Measurements from ENCODE around the gene ZNF480.

- TF ChIP-seq POLR2A (IDR thresholded peaks at IDR 0.05) = no peak
- TF ChIP-seq, protein P1, sequence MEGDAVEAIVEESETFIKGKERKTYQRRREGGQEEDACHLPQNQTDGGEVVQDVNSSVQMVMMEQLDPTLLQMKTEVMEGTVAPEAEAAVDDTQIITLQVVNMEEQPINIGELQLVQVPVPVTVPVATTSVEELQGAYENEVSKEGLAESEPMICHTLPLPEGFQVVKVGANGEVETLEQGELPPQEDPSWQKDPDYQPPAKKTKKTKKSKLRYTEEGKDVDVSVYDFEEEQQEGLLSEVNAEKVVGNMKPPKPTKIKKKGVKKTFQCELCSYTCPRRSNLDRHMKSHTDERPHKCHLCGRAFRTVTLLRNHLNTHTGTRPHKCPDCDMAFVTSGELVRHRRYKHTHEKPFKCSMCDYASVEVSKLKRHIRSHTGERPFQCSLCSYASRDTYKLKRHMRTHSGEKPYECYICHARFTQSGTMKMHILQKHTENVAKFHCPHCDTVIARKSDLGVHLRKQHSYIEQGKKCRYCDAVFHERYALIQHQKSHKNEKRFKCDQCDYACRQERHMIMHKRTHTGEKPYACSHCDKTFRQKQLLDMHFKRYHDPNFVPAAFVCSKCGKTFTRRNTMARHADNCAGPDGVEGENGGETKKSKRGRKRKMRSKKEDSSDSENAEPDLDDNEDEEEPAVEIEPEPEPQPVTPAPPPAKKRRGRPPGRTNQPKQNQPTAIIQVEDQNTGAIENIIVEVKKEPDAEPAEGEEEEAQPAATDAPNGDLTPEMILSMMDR (IDR thresholded peaks at IDR 0.05) = peak; percentile 48 to 77 (median 62)
Measured at GRCh38 chr19:52343548-52343947, 46.6 kb downstream of the ZNF480 start.
